PC-9 (cell line): Measurements from ENCODE around the gene PROP1. TPM values are rescaled to one million over a fixed set of nuclear protein-coding genes. Genes with fewer than 3 reads are reported as not detected.
"Not testable (repeated sequence)": the region's sequence is repeated elsewhere in the genome, so short reads cannot be mapped to it uniquely, and the experiment has no call there.

Experiments
- BruUV-seq: library from RNA; stranded (reverse); fragments of 400-500 nt; replicated peaks from 2 replicates; lab custom pipeline; 2021; lab: Mats Ljungman, UMichigan
- CTCF ChIA-PET: fragments of 300-600 bp; sonication (Branson Sonifier 250); formaldehyde crosslinking; loops from one replicate; lab custom pipeline; 2022; ENCODE audit warnings: antibody characterized with exemption; lab: Charles Lee
- POLR2A ChIA-PET: fragments of 300-600 bp; sonication (Branson Sonifier 250); formaldehyde crosslinking; loops from one replicate; lab custom pipeline; 2022; ENCODE audit warnings: antibody characterized with exemption; ENCODE audit not compliant: unreplicated experiment; lab: Charles Lee
- DNase-seq, 2 experiments: peaks; one replicate each; pipeline versions ENCODE4 v3.0.0 to v3.0.0-alpha.2; 2015 to 2022; ENCODE audit warnings: mixed read lengths in 1 of 2
- H2AFZ ChIP-seq: fragments of 200-600 bp; sonication (generic); 2 replicates; pipeline ENCODE4 v1.8.1; 2017; ENCODE audit warnings: antibody characterized with exemption
- H3F3A ChIP-seq: fragments of 200-600 bp; sonication (generic); 2 replicates; pipeline ENCODE4 v1.8.1; 2017; ENCODE audit warnings: antibody characterized with exemption, mild to moderate bottlenecking, low read depth; ENCODE audit not compliant: insufficient read depth
- H3K27ac ChIP-seq: fragments of 200-600 bp; sonication (generic); 2 replicates; pipeline ENCODE4 v1.6.1; 2016; ENCODE audit warnings: mixed run types
- H3K27me3 ChIP-seq: fragments of 200-600 bp; sonication (generic); 2 replicates; pipeline ENCODE4 v1.6.1; 2016; ENCODE audit warnings: low read depth, mixed run types; ENCODE audit not compliant: insufficient read depth
- H3K36me3 ChIP-seq: fragments of 200-600 bp; sonication (generic); 2 replicates; pipeline ENCODE4 v1.6.1; 2016; ENCODE audit warnings: low read depth, mixed run types
- H3K4me1 ChIP-seq: fragments of 200-600 bp; sonication (generic); replicated peaks from 2 replicates; pipeline ENCODE4 v1.6.1; 2016; ENCODE audit warnings: mixed run types; ENCODE audit not compliant: insufficient read depth
- H3K4me2 ChIP-seq: fragments of 200-600 bp; sonication (generic); 2 replicates; pipeline ENCODE4 v1.6.1; 2017; ENCODE audit warnings: mixed run types
- H3K4me3 ChIP-seq: fragments of 200-600 bp; sonication (generic); 2 replicates; pipeline ENCODE4 v1.6.1; 2016; ENCODE audit warnings: mixed run types
- H3K79me2 ChIP-seq: fragments of 200-600 bp; sonication (generic); 2 replicates; pipeline ENCODE4 v1.6.1; 2017; ENCODE audit warnings: low read depth, mixed run types
- H3K9me2 ChIP-seq: fragments of 200-600 bp; sonication (generic); 2 replicates; pipeline ENCODE4 v1.8.1; 2017; ENCODE audit warnings: mild to moderate bottlenecking; ENCODE audit not compliant: insufficient read depth
- H3K9me3 ChIP-seq: fragments of 200-600 bp; sonication (generic); 2 replicates; pipeline ENCODE4 v1.8.1; 2016; ENCODE audit warnings: low read depth; ENCODE audit not compliant: insufficient read depth
- H4K20me1 ChIP-seq: fragments of 200-600 bp; sonication (generic); 2 replicates; pipeline ENCODE4 v1.8.1; 2017; ENCODE audit not compliant: insufficient read depth
- intact Hi-C: fragments of 100-400 bp; cut with micrococcal nuclease; formaldehyde crosslinking; loops from one replicate; pipeline ENCODE4 v1.10.0; 2022; ENCODE audit not compliant: unreplicated experiment
- total RNA-seq: library from RNA; stranded (reverse); gene quantifications from 2 replicates; pipeline ENCODE4 v1.2.3, GENCODE V29; 2021

PROP1 gene
- total RNA-seq, 1 experiment from 2014 or later: not detected

- H3K4me2 ChIP-seq, H3K9me3 ChIP-seq, H3K4me3 ChIP-seq, H2AFZ ChIP-seq, POLR2A ChIA-PET, BruUV-seq, intact Hi-C loops, H3F3A ChIP-seq, H3K79me2 ChIP-seq, H3K9me2 ChIP-seq, H3K36me3 ChIP-seq, CTCF ChIA-PET, H3K27ac ChIP-seq, DNase-seq, H4K20me1 ChIP-seq, H3K4me1 ChIP-seq: not testable (repeated sequence)
- peaks cover 17% of the 10 kb centered on the region; the same call in 1 of the 2 replicates for H3K27me3 ChIP-seq
Measured at GRCh38 chr5:177949065-177949464, 47.0 kb downstream of the PROP1 start.

DNA sequence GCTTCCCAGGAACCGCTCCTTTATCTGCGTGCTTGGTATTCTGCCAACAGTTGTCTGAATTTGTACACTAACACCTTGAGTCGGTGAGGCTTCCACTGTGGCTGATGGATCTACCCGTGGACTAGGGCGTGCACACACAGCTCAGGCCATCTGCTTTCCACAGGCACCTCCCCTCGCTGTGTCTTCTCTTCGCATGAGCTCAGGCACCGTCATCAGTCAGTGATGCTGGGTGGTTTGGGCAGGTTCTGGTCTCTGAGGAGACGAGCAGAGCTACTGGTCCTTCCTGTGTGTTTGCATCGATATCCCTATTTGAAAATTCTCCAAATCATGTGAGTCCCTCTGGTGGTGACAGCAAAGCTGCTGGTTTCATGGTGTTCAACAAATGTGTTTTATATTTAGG is 48.1 kb downstream of the PROP1 start:
- H2AFZ ChIP-seq, H3K79me2 ChIP-seq, POLR2A ChIA-PET, H3K9me3 ChIP-seq, H3K4me2 ChIP-seq, H3K9me2 ChIP-seq, BruUV-seq, DNase-seq, H3K4me1 ChIP-seq, H3F3A ChIP-seq, H3K36me3 ChIP-seq, CTCF ChIA-PET, intact Hi-C loops, H4K20me1 ChIP-seq, H3K4me3 ChIP-seq, H3K27ac ChIP-seq: not testable (repeated sequence)
- peaks cover 17% of the 10 kb centered on the region; the same call in 1 of the 2 replicates for H3K27me3 ChIP-seq

- H3K4me3 ChIP-seq, H3K36me3 ChIP-seq, CTCF ChIA-PET, H3F3A ChIP-seq, POLR2A ChIA-PET, BruUV-seq, H3K9me3 ChIP-seq, H3K4me1 ChIP-seq, H4K20me1 ChIP-seq, H3K4me2 ChIP-seq, H3K79me2 ChIP-seq, H3K9me2 ChIP-seq, H2AFZ ChIP-seq, DNase-seq, intact Hi-C loops, H3K27ac ChIP-seq: not testable (repeated sequence)
- H3K27me3 ChIP-seq: peaks cover 14% of the 10 kb centered on the region; the same call in 1 of the 2 replicates
Measured at GRCh38 chr5:177945601-177946283, 50.3 kb downstream of the PROP1 start.

GRCh38 chr5:177945145-177945544 is 50.9 kb downstream of the PROP1 start:
- H3K9me3 ChIP-seq, POLR2A ChIA-PET, BruUV-seq, H3K36me3 ChIP-seq, H3K27ac ChIP-seq, DNase-seq, H3K4me3 ChIP-seq, H3F3A ChIP-seq, H3K79me2 ChIP-seq, CTCF ChIA-PET, H4K20me1 ChIP-seq, H3K4me2 ChIP-seq, H3K4me1 ChIP-seq, H3K9me2 ChIP-seq, intact Hi-C loops, H2AFZ ChIP-seq: not testable (repeated sequence)
- H3K27me3 ChIP-seq: peaks cover 13% of the 10 kb centered on the region; the same call in 1 of the 2 replicates

GRCh38 chr5:177943805-177944736 is 52.0 kb downstream of the PROP1 start:
- H3K9me2 ChIP-seq, POLR2A ChIA-PET, H3K36me3 ChIP-seq, H3K79me2 ChIP-seq, H3K27ac ChIP-seq, CTCF ChIA-PET, H3F3A ChIP-seq, intact Hi-C loops, H4K20me1 ChIP-seq, H2AFZ ChIP-seq, H3K4me3 ChIP-seq, DNase-seq, H3K4me1 ChIP-seq, BruUV-seq, H3K4me2 ChIP-seq, H3K9me3 ChIP-seq: not testable (repeated sequence)
- H3K27me3 ChIP-seq: peaks cover 13% of the 10 kb centered on the region; the same call in 1 of the 2 replicates

- H2AFZ ChIP-seq, POLR2A ChIA-PET, DNase-seq, H3K4me3 ChIP-seq, H3K4me2 ChIP-seq, H3K9me3 ChIP-seq, BruUV-seq, H3K79me2 ChIP-seq, H3F3A ChIP-seq, H3K4me1 ChIP-seq, H4K20me1 ChIP-seq, CTCF ChIA-PET, intact Hi-C loops, H3K36me3 ChIP-seq, H3K9me2 ChIP-seq, H3K27ac ChIP-seq: not testable (repeated sequence)
- H3K27me3 ChIP-seq: peaks cover 13% of the 10 kb centered on the region; the same call in 1 of the 2 replicates
Measured at GRCh38 chr5:177942896-177943295, 53.1 kb downstream of the PROP1 start.
